Activated CD4-positive, alpha-beta T cell treated with anti-CD3 and anti-CD28 coated beads, Interleukin-2, amount 50 U/mL, for 4 hours (primary cell): ENCODE data around the gene FOXJ3.

ENCODE experiments used
- DNase-seq, 2 experiments: peaks; one replicate each; pipeline ENCODE4 v3.0.0-alpha.2; 2020

Gene FOXJ3

DNA sequence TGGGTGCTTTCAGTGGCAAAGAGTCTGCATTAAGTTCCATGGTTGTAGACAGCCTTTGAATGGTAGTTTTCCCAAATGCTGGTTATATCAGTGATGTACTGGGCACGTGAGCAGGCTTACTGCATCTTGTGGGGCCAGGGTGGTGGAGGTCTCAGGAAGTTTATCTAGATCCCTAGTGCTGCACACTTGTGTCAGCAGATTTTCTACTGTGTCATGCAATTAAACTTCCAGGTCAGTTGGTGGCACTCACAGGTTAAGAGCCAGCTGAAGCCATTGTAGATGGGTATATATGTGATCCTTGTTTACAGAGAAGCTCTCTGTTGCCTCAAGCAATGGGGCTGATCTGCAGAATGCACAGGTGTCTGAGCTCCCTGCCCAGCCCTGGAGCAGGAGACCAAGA, 33.0 kb downstream of the FOXJ3 start:
- DNase-seq: no peak

DNA sequence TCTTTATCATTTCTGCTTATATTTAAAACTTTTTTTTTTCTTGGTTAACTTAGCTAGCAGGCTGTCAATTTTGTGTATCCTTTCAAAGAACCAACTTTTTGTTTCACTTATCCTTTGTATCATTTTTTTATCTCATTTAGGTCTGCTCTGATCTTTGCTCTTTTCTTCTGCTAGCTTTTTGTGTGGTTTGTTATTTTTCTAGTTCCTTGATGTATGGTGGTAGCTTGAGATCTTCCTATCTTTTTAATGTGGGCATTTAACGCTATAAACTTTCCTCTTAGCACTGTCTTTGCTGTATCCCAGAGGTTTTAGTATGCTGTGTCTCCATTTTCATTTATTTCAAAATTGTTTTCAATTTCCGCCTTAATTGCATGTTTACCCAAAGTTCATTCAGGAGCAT, 36.5 kb downstream of the FOXJ3 start:
- DNase-seq: no peak

DNA sequence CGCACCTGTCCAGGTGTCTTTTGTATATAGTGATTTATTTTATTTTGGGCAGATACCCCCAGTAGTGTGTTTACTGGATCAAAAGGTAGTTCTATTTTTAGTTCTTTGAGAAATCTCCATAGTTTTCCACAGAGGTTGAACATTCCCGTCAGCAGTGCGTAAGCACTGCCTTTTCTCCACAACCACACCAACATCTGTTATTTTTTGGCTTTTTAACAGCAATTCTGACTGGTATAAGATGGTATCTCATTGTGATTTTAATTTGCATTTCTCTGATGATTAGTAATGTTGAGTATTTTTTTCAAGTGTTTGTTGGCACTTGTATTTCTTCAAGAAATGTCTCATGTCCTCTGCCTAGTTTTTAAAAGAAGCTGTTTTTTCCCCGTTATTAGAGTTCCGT, 39.2 kb downstream of the FOXJ3 start:
- DNase-seq: no peak

DNA sequence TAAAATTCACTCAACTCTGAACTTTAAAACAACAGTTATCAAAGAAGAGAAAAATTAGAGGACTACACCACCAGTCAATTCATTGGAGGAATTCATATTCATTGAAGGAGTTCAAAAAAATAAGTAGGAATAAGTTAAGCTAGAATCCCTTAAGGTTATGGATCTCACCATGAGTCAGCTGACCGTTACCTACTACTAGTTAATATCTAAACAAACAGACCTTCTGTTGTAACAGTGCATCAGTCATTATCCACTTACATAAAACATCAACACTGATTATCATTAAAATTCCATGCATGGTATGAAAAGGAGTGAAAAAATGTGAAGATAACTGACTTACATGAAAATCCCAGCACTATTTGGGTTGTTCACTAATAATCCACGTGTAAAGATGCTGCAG, 44.9 kb downstream of the FOXJ3 start:
- DNase-seq: no peak

DNA sequence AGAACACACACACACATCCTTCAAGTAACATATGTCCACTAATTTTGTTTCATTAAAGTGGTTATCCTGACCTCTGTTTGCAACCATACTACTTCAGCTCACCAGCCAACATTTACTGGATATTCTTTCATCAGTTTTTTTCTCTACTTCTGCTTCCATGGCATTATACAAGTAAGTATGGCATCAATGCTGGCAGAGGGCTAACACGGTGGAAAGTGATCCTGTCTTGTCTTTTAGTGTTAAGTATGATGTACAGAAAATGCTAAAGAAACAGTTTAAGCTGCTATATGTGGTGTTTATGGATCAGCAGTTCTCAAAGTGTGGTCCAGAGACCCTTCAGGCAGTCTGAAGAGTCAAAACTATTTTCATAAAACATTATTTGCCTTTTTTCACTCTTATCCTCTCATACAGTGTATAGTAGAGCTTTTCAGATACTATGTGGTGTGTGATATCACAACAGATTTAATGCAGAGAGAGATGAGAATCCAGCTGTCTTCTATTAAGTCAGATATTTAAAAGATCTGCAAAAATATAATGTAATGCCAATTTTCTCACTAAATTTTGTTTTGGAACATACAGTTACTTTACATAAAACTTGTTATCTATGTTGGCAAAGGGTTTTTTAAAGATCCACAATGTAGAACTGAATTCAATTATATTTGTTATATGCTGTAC, 46.6 kb downstream of the FOXJ3 start:
- no peak for DNase-seq

DNA sequence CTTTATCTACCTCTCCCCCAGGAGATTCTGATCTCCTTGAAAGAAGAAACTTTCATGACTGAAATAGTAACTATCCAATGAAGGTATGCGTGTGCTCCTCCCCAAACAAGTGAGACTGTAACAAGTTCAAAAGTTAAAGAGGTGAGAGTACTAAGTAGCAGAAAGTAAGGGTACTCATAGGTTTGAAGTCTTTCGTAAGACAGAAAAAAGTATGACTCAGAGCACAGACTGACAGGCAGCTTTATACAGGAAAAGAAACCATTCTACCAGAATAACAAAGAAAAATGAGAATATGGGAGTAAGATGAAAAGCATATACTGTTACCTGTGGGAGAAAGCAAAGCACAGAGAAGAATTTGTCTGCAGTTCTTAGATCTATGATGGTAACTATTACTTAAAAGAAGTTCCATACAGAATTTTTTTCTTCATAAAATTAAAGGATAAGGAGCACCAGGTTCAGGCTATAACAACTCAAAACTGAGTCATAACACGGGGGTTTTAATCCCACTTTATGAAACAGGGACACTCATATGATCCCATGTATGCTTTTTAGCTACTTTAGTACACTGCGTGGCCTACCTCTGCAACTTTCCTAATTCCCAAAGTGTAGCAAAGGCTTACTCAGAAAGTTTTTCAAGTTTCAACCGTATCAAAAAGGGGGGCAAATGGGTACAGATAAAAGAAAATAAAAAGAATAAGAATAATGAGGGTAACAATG, 52.0 kb downstream of the FOXJ3 start:
- DNase-seq: no peak

DNA sequence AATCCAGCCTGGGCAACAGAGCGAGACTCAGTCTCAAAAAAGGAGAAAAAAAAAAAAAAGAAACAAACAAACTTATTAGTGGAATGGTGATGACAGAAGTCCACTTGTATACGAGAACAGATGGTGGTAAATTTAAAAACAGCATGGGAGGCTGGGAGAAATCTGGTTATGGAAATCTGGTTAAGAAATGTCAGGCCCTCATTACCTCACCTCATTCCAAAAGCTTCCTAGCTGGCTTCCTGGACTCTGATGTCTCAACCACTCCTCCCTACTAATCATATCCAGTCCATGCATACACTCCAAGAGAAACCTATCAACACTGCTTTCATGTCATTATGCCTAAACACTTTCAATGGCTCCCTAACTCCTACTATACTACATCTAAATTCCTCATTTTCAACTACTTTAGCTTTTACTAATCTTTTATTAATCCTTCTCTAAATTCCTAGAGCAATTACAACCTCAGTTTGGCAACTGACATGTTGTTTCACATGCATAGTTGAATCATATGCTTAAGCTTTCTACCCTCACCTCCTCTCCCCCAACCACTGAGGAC, 52.9 kb downstream of the FOXJ3 start:
- DNase-seq: no peak

DNA sequence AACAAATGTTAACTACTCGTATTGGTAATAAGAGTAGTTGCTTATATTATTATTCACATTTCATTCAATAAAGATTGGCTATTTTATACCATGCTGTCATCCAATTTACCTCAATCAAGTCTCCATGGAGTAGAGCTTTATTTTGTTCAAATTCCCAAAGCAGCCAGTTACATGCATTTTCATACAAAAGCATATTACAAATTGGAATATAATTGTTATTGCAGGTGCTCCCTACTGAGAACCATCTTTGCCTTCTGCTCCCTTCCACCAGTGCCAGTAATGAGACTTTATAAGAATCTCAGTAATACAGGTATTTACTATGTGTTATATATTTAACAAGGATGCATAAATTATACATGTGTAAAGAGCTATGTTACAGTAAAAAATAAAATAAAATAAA, 54.2 kb downstream of the FOXJ3 start:
- no peak for DNase-seq

DNA sequence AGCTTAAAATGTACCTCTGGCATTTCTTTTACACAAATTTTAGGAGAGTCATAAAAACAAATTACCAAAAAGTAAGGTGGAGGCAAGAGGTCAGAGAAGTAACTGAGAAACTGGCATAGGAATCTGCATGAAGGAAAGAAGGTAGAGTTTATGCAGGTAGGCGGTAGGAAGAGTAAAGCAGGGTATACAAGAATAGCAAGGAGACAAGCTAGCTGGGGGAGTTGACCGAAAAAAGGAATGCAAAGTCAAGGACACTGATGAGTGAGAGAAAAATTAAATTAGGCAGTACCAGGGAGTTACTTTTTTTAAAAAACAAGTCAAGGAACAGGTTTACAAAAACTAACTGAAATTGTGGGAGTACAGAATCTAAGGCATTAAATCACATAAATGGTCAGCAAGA, 56.0 kb downstream of the FOXJ3 start:
- DNase-seq: no peak

DNA sequence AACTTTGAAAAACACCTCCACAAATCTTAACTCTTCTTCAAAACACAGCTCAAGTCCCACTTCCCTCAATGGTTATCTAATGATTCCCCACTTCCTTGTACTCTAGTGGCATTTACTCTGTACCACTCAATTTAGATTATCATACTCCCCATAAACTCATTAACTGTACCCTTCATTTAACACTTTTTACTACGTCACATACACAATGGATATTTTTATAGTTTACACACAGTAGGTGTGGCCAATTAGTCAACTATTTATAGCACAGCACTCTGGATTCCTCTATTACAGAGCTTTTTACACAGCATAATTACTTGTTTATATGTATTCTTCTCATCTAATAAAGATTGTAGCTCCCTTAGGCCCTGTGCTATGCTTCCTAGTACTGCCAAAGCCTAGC, 62.1 kb downstream of the FOXJ3 start:
- DNase-seq: no peak

DNA sequence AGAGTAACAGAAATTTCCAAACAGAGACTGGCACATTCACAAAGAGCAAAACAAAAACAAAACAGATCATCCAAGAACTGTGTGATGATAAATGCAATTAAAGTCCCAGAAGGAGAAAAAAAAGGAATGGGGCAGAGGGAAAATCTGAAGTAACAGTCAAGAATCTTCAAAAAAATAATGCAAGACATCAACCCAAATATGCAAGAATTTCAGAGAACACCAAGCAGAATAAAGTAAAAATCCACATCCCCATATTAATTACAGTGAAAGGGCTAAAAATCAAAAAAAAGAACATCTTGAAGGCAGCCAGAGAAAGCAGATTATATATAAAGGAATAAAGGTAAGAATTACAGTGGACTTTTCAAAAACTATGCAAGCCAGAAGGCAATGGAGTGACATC, 67.1 kb downstream of the FOXJ3 start:
- DNase-seq: no peak

DNA sequence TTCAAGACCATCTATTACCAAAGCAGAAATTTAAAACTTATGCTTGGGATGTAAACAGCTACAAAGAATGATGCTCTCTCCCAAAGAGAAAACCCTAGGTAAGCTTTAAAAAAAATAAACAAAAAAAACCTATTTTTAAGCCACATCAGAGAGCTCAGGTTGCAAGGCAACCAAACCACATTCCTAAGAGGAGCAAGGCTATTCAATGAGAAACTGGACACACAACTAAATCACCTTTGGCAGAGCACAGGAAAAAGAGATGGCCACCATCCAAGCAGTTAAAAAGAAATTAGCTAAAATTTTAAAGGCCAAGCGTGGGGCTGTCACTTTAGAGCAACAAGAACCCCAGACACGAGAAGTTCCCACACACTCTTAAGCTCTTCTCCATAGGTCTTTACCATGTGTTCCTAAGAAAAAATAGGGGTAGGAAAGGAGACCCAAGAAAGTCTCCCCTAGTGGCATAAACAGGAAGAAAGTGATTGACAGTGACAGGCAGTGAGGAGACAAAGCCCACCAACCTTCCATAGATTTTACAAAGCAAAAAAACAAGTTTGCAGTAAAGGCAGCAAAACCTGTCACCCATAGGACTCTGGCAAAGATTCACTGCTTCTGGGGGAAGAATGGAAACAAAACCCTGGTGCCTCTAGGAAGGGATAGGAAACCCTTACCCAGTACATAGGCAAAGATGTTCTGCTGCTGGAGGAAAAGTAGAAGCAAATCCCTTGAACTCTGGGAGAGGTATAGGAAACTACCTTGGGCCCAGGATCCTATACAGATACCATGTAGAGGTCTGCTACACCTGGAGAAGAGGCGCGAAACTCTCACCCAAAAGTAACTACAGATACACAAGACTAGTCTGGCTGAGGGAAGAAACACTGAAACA, 68.5 kb downstream of the FOXJ3 start:
- DNase-seq: no peak

DNA sequence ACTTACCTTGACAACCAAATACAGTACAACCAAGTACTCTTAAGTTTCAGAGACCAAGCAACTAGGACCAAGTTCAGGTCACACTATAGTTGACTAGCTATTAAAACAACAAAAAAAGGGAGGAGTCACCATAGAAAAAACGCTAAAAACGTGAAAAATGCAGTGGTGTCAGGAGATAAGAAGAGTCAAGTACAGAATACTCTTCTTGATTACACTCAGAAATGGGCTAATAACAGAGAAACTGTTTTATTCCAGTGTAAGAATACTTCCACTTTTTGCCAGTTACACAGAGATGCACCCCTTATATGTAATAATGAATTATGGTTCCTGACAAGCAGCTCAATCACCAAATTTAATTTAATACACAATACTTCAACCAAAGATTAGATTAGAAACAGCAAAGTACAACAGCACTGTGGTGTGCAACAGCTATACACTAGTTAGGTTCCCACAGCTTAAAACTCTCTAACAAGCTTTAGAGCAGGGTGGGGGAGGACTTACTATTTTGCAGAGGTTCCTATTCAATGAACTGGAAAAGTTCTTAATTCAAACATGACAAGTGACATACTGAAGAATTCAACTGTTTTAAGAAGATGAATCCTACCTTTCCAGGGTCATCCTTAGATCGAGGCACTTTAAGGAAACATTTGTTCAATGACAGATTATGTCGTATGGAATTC, 70.4 kb downstream of the FOXJ3 start:
- DNase-seq: no peak

DNA sequence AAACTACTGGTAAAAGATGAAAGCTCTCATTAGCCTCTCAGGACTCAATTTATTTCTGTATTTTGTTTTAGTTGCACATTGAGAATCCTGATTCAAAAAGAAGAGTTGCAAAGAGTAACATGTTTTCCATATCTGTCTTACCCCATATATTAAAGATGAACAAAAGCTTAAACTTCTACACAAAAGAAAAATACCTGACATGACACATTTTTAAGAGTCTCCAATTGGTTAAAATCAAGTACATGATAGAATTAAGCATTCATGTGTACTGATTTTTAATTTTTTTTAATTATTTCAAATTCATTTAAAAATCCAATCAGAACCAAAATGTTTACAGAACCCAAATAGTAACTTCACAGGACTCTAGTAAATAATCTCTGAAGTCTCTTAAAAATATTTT, 72.0 kb downstream of the FOXJ3 start:
- no peak for DNase-seq

DNA sequence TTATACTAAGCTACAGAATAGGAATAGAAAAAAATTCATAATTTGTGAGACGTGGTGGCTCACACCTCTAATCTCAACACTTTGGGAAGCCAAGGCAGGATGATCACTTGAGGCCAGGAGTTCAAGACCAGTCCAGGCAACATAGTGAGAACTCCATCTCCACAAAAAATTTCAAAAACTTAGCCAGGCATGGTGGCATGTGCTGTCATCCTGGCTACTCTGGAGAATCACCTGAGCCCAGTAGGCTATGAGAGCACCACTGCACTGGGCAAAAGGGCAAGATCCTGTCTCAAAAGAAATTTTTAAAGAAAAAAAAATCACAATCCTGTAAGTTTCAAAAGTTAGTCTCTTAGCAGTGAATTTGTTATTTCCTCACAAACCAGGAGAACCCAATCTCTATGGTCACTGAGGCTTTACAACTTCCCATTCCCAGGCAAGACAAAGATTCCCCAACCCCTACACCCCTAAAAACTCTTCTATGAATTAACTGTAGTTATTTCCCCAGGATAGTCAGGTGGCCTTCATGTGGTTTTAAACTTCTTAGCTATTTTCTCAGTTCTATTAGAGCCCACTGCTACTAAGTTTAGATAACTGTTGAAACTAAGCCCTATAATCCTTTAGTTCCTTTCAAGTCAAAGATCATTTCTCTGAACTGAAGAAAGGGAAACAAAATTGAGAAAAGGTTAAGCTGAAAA, 74.5 kb downstream of the FOXJ3 start:
- no peak for DNase-seq

DNA sequence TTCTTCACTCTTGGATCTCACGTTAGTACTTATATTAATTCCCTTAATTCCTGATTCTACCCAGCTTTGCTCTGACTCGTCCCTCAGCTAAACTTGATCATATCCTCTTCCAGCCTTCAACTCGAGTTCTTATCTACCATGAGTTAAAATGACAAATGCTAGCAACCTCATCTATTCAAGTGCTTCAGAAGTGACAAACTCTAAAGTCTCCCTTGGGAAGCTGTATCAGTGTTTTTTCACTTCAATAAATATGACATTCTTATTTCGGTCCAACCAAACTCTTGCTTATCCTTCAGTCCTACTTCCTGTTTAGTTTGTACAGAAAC, 75.3 kb downstream of the FOXJ3 start:
- no peak for DNase-seq

DNA sequence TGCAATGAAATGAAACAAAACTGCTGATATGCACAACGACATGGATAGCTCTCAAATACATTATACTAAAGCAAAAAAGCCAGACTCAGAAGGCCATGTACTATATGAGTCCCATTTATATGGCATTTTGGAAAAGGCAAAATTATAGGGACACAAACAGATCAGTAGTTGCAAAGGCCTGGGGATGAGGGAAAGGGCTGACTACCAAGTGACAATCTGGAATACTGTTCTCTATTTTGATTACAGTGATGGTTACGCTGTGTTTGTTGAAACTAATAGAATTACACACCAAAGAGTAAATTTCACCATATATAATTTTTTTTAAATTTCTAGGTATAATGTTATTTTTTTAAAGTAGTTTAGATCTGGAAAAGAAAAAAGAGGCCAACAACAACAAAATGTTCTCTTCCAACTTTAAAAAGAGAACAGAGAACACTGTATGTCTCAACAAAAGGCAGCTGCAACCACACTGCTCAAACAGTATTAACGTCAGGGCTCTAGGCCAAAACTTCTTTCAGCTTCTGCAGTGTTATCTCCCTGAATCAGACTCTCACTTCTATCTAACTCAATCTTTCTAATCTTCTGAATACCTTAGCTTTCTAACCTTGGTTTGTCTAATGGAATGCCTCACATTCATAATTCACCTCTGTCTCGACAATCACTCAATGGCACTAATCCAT, 75.8 kb downstream of the FOXJ3 start:
- DNase-seq: no peak

DNA sequence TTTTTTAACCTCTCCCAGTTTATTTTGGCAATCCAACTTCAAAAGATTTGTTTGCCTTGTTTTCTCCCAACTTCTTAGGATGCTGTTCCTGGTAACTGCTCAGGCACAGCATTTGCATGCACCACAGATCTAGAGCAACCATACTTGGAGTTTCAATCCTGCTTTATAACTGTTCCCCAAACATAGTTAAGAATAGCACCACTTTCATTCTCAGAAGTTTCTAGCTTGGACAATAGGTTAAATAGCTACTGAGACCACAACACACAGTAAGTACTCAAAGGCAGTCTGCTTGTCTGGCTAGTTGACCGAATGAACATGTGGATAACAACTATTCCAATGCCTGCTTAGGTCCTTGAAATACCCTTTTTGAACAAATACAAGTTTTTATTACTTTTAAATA, 76.8 kb downstream of the FOXJ3 start:
- DNase-seq: no peak

DNA sequence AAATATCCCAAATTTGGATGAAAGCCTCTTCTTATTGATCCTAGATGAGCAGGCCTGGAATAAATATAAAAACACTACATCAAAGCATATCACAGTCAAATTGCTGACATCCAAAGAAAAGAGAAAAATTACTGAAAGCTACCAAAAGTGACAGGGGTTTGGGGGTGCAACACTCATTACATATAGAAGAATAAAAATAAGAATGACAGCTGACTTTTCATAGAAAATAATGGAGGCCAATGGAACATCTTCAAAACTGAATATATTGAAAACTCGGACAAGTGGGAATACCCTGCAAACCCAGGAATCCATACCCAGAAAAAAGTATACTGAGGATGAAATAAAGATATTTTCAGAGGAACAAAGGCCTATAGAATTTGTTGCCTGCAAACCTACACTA, 84.0 kb downstream of the FOXJ3 start:
- DNase-seq: no peak

DNA sequence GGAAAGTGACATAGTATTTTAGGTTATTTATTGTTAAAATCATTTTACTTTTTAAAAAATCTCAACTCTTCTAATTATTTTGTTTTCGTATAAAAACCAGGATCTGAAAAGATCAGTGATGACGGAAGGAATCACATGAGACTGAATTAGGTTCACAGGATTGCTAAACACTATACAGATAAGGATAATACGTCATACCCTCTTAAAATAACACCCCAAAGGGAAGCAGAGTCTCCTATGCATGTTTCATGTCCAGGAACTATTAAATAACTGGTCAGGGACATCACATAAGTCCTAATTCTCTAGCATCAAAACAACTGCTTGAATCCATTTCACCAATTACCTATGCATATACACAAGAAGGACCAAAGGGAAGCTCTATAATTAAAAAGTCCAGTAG, 84.9 kb downstream of the FOXJ3 start:
- DNase-seq: no peak

DNA sequence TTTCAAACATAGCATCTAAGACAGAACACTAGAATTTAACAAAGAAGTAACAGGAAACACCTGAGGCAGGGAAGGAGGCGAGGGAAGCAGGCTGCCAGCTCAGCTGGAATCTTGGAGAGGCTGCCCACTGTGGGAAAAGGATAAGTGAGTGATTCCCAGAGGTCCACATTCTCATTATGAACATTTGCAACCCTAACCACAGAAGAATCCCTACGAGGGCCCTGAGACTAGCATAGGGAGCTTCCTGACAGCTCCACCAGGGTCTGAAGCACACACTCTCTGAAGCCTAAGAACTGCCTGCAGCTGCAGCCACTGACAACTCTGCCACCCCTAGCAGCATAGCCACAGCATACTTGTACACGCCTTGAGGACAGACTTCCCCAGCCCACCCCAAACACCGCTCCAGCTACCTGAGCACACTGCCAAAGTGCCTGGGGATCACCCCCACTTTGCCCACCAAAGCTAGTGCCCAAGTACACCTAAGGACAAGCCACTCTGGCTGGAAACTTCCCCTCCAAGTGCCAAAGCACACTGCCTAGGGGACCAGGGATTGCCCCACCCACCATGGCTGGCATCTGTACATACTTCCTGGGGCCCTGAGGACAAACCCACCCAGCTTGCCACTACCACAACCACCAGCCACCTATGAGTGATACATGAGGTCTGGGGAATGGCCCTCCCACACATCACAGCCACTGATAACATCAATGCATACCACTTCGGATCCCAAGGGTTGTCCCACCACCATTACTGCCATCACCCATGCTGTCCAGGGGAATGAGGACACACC, 93.9 kb downstream of the FOXJ3 start:
- no peak for DNase-seq
